NCI-H748 (cell line): ENCODE measurements around the gene USPL1.
"Not testable (repeated sequence)": the region's sequence is repeated elsewhere in the genome, so short reads cannot be mapped to it uniquely, and the experiment has no call there.

Source experiments
- DNase-seq: peaks from one replicate; lab custom pipeline; 2025; ENCODE audit not compliant: unreplicated experiment; lab: John Stamatoyannopoulos, UW

Gene USPL1

DNA sequence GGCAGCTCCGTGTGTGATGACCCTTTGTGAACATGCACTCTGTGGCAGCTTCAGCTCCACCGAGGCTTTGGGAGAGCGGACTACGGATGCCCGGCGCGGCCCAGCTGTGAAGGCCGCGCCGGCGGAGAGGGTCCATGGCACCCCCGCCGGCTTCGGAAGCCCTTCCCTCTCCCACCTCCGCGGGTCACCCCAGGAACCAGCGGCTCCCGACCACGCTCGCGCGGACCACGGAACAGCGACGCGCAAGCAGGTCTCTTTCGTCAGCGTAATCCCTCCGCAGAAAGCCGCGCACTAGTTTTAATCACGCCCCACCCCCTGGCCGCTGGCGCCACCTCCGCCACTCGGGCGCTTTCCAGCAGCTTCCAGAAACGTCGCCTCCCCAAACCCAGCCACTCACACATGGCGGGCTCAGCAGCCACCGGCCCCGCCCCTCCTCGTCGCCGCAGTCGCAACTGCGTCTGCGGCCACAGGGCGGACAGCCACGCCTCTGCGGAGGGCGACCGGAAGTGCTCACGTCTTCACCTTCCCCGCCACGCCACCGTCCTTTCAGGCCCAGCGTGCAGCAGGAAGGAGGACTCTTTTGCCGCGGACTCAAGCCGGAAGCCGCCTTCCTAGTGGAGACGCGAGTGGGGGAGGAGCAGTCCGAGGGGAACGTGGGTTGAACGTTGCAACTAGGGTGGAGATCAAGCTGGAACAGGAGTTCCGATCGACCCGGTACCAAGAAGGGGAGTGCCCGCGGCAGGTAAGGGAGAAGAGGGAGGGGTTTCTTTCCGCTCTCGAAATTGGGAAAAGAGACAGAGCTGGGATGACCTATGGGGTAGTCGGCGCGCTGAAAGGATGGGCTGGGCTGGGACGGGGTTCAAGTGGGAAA lies at the start of gene USPL1:
Gene USPL1, plus strand, starts transcription at position 606 of the 871 bp plus-strand sequence. CDS start 3,221 bp downstream, outside the sequence.
- DNase-seq = peak; percentile 100

DNA sequence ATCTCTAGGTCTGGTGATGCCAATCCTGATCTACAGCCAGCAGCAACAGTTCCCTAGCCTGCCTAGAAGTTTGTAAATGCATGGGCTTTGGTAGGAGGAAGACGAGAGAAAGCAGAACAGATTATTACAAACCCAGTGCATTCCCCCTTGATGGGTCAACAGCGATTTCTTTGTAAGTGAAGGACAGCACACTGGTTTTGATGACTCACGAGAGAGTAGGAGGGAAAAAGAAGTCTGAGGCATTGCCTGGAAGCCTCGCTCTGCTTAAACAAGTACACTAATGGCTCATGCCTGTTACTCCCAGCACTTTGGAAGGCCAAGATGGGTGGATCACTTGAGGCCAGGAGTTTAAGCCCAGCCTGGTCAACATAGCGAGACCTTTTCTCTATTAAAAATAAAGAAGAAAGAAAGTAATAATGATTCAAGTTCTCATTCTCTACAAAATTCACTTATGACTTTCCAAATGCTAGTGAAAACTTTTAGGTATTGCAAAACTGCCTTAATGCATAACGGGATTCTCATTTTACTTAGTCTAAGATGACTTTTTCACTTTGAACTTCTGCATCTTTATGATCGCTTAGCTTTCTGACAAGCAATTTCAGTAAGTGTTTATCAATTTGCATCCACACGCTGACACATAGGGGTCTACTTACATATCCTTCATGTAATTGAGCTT lies 47.7 kb upstream of the USPL1 start:
- DNase-seq = no peak

DNA sequence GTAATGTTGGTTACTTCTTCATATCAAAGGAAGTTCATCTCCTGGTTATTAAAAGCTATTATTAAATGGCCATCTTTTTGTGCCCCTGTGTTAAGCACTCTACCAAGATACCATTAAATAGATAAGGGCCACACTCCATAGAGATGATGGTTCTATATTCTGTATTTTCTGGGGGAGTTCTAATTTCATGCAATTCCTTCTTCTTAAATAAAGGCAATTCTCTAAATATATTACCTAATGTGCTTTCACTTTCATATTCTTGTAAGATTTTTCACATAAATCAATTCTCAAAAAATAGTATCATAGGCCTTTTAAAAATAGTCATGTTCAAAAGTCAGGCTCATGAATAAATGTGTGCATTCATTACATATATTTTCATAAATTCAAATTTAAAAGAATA lies 47.0 kb upstream of the USPL1 start:
- no peak for DNase-seq

DNA sequence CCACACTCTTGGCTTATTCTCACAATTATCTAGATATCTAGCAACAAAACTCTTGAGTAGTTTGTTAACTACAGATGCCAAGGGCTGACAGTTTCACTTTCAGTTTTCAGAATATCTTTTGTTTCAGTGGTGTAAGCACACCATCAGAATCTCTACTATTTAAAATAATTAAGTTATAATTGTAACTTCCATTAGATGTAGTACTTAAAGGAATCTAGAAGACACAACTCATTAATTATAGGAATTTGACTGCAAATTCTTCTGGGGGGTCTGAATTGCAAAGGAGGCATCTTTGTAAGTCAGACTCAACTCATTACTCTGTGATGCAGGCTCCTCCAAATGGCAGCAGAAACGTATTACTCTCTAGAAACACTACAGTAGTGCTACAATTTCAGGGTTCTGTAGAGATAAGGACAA lies 44.9 kb upstream of the USPL1 start:
- peak; percentile 35 for DNase-seq

DNA sequence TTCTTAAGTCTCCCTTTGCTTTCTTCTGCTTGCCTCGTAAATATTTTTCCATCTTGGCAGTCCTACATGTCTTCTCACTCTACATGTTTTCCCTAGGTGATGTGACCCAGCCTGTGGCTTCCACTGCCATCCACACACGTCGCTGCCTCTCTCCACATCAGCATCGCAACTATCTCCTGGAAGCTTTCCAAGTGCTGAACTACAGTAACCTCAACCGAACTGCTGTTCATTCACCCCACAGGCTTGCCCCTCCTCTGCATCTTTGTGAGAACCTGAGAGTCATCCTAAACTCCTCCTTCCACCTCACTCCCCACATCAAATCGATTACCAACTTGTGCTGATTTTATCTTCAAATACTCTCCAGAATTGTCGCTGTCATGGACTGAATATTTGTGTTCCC lies 41.2 kb upstream of the USPL1 start:
- no peak for DNase-seq

DNA sequence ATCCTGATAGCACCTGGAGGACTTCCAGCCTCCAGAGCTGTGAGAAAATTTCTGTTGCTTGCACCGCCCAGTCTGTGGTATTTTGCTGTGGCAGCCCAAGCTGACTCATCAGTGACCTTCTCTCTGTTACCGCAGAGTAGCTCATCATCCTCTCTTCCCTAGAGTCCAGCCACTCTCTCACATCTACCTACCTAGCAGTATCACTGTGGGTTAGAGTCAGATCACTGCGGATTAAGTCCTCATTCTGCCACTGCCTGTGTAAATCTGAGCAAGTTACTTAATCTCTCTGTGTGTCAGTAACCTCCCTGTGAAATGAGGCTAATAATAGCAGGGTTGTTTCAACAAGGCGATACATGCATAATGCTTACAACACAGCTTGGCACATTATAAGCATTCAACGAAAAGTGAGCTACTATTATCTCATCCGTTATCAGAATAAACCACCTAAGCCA lies 40.3 kb upstream of the USPL1 start:
- no peak for DNase-seq

DNA sequence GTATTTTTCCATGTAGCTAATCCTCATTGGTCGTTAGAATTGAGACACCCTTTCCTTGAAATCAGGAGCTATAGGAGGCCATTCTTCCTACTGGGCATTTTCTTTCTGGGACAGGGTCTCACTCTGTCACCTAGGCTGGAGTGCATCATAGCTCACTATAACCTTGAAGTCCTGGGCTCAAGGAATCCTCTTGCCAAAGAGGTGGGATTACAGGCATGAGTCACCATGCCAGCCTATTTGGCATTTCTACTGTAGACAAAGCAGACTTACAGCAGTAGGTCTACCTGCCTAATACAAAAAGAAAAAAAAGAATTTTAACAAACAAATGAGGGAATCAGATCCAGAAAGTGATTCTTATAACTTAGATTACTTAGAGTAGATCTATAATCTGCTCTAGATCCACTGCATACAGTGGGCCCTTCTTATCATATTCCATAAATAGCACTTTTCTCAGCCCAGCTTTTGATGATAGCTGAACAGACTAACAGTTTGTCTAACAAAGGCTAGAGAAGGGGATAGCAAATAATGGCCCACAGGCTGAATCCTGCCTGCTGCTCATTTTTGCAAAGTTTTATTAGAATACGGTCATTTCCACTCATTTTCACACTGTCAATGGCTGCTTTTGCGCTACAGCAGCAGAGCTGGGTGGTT lies 36.7 kb upstream of the USPL1 start:
- DNase-seq = no peak

DNA sequence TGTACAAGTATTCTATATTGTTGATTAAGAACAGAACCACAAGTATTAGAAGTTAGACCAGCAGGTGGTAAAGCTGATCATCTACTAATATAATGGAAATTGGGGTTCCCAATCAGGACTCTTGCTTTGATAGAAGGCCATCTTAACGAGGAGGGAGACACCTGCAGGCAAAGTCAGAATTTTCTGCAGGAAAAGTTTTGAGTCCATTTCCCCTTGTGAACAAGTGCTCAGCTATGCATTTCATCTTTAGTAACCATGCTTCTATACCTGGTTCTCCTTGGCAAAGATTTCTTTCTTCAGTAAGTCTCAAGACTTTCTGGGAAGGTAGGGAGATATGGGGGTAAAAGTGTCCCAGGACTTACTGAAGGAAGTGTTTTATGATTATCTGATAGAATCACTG lies 36.1 kb upstream of the USPL1 start:
- peak; percentile 47 for DNase-seq

DNA sequence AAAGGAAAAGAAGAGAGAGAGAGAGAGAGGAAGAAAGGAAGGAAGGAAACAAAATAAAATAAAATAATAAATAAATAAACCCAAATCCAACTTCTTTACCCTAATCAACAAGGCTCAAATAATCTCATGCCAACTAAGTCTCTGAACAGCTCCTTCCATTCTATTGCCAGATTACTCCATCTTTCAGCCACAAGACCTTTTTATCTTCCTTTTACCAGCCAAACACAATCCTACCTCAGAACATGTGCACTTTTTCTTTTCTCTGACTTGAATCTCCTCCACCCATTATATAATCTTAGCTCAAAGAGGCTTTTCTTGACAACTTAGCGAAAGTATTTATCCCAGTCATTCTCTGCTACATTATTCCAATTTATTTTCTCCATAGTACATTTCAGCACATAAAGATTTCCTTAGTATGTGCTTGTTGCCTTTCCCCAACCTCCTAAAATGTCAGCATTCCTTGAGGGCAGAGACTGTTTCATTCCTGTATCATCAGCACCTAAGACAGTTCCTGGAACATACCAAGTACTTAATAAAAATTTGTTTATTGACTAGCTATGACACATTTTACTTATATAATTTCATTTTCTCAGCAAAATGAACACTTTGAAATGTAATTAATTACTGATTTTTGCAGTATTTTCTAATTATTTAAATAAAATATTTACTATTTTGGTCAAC lies 33.5 kb upstream of the USPL1 start:
- no peak for DNase-seq

DNA sequence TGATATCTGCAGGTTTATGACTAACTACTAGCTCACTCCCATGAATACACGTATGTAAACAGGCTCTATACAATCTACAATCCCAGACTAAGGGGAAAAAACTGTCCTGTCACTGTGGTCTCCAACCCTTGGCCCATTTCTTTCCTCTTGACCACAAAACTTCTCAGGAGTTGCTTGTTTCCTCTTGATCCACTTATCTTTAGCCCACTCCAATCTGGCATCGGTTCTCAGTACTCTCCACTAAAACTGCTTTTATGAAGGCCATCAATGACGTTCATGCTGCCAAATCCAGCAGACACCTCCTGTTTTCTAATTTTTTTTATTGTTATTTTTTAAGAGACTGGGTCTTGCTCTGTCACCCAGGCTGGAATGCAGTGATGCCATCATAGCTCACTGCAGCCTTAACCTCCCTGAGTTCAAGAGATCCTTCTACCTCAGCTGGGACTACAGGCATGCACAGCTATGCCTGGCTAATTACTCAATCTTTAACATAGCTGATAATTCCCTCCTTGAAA lies 31.9 kb upstream of the USPL1 start:
- DNase-seq = no peak

DNA sequence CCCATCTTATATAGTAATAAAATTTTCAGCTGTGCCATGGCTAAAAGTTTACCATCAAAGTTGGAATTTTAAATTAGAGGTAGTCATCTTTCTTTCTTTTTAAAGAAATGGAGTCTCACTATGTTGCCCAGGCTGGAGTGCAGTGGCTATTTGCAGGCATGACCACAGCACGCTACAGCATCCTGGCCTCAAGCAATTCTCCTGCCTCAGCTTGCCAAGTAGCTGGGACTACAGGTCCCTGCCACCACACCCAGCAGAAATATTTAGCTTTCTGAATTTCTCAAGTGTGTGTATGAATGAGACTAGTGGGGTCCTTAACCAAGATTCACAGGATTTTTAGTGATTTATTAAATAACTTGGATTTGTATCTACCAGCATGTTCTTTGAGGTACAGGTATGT lies 30.5 kb upstream of the USPL1 start:
- DNase-seq = no peak

DNA sequence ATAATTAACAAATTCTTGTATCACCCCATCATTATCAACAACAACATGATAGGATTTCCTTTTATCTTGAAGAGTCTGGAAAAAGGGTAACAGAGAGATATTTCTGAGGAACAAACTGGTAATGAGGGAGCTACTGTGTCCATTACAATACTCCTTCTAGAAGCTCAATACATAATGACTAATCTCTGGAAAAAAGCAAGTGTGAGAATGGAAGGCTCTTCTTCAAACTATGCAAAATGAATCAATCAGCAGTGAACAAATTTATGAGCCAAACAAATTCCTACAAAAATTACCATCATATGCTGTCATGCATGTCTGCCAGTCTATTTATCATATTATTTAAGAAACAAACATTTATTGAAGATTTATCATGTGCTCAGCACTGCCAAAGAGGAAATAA lies 30.0 kb upstream of the USPL1 start:
- no peak for DNase-seq

DNA sequence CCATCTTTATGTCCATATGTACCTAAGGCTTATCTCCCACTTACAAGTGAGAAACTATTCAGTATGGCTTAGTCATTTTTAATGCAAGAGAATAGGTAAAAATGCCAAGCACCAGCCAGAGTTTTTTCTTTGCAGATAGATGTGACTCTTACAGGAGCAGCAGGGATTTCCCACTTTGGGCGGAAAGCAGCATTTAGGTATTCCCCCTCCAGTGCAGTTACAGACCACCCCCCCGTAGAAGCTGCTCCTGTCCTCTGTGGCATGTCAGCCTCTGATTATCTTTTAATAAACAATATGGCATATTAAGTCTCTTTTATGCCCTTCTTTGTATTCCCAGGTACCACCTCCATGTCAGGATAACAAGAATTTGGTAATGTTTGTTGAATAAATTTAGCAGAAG lies 24.7 kb upstream of the USPL1 start:
- DNase-seq = no peak

DNA sequence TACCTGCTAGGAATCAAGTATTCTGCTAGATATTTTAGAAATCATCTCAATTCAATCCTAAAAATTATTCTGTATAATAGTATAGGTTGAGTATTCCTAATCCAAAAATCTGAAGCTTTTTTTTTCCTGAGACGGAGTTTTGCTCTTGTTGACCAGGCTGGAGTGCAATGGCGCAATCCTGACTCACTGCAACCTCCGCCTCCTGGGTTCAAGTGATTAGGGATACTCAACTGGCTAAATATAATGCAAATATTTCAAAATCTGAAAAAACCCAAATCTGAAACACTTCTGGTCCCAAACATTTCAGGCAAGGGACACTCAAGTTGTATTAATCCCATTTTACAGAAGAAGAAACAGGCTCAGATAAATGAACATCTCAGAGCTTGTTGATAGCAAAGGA lies 17.2 kb upstream of the USPL1 start:
- no peak for DNase-seq

DNA sequence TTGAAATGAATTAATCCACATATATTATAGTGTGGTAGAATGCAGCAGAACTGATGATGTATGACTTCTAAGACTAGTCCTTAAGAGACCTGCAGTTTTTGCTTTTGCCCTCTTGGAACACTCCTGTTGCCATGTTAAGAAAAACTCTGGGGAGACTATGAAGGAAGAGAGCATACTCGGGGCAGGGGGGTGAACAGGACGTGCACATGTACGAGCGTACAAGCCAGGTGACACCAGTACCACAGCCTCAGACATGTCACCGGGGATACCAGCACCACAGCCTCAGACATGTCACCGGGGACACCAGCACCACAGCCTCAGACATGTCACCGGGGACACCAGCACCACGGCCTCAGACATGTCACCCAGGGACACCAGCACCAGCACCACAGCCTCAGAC lies 15.9 kb upstream of the USPL1 start:
- no peak for DNase-seq

DNA sequence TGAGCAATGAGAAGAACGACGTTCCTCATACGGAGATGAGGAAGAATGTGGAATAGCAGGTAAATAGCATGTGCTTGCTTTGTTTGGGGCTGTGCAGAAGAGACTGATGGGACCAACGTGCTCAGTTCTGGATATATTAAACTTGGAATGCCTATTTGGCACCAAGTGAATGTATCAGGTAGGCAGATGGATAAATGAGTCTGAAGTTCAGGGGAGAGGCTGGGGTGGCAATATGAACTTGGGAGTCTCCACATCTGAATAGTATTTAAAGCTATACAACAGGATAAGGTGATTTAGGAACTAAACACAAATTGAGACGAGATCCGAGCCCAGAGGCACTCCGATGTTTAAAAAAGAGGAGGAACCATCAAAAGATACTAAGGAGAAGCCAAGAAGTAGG lies 12.7 kb upstream of the USPL1 start:
- no peak for DNase-seq

DNA sequence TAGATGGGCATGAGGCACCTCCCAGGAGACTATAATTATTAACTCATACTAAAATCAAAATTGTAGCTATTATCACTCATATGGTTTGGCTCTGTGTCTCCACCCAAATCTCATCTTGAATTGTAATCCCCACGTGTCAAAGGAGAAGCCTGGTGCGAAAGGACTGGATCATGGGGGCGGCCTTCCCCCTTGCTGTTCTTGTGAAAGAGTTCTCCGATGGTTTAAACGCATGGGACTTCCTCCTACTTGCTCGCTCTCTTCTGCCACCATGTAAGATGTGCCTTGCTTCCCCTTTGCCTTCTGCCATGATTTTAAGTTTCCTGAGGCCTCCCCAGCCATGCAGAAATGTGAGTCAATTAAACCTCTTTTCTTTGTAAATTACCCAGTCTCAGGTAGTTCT lies 10.5 kb upstream of the USPL1 start:
- not testable (repeated sequence) for DNase-seq

DNA sequence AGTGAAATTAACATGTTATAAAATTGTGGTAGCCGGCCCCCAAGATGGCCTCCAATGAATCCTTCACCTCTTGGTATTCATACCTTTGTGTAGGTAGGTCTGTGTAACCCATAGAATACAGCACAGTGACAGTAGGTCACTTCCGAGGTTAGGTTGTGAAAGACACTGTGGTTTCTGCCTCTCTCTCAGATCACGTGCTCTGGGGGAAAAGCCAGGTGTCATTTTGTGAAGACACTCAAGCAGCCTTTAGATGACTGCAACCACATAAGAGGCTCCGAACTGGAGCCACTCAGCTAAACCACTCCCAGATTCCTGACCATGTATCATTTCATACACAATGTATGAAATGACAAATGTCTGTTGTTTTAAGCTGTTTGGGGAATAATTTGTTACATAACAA lies 9.8 kb upstream of the USPL1 start:
- DNase-seq = peak; percentile 91

DNA sequence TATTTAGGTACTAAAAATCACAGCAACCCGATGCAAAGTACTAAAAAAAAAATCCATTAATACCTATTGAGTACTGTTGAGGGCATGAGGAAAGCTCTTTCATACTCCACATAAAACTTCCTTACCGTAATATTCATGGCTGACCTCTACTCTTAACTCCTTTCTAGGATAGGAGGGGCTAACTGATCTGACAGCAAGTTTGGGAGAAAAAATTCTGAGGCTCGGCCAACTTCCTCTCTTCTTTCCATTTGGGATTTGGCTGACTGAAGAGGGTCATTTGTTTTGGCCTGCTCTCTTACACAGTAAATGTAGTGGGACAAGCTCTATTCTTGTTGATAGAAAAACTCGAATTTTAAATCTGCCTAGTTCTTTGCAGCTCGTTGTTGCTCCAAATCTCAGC lies 9.4 kb upstream of the USPL1 start:
- DNase-seq = no peak

DNA sequence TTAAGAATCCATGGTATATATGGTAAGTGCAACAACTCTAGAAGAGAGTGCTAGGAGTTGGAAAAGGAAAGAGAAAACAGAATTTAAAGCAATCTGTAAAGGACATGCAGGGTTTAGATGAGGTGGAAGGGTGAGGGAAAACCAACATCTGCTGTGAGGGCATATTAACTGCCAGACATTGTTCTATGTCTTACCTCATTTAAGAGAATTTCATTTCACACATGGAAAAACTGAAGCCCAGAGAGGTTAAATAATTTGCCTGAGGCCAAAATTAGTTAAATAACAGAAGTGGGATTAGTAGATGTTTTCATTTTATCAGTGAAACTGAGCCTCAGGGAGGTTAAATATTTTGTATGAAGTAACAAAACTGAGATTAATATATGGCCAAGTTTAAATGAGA lies 7.4 kb upstream of the USPL1 start:
- DNase-seq = no peak

DNA sequence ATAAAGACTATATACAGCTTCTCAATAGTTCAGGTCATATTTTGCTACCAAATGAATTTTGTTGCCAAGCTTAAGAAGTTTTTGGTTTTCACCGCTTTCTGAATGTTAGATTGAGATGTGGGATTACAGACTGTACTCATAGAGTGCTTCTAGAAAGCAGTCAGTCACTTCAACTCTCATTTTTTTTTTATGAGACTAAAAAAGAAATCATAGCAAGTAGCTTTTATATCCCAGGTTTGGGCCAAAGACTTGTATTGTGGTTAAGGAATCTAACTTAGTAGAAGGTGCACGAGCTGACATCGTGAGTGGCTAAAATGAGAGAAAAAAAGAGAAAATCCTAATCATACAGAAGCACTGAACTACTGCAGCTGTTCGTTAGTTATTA lies 2.2 kb upstream of the USPL1 start:
- DNase-seq = no peak
